Measurements from ENCODE around the gene NUDT8. TPM values are rescaled to one million over a fixed set of nuclear protein-coding genes. Genes with fewer than 3 reads are reported as not detected.

The NUDT8 gene
- total and polyA plus RNA-seq, 2 of the 8 experiments (the other 6 are each of a cell fraction or from before 2014, with no cell fraction given) = 7.2 to 8.3 TPM

GRCh38 chr11:67628710-67629385 is 889 bp downstream of the NUDT8 start:
- Histone ChIP-seq H3K36me3 (ENCODE audit: control insufficient read depth in 2 of 4, insufficient read depth in 4 of 4, low read length in 3 of 4) (peaks cover 0 to 7% (median 0%) of the 10 kb centered on the region in 4 experiments; a peak in 1 of 8 replicates), H3K9me3 (ENCODE audit: insufficient read depth in 2 of 2, low read depth in 1 of 2, low read length in 1 of 2) (no peaks in the 10 kb centered on the region), H2BK20ac (ENCODE audit: low read length) (no peak overlapping the region), H4K5ac (ENCODE audit: insufficient read length, low read depth, low read length) (peak overlapping the region; percentile 34), H3K79me1 (ENCODE audit: low read depth, low read length) (no peaks in the 10 kb centered on the region), H3K14ac (ENCODE audit: insufficient read length) (no peak overlapping the region), H3K27ac (ENCODE audit: low read depth, low read length) (peak overlapping the region; percentile 48; the same call in 1 of the 2 replicates), H3K4me1 (replicated peaks in 1 of 4; ENCODE audit: control insufficient read depth in 3 of 4, insufficient read depth in 4 of 4, low read length in 3 of 4) (peaks cover 0 to 25% (median 18%) of the 10 kb centered on the region in 4 experiments; a peak in 6 of 7 replicates), H3K4me2 (ENCODE audit: insufficient read depth in 1 of 2, low read depth in 2 of 2, low read length in 2 of 2) (peak overlapping the region; percentile 37 to 92; a peak in 3 of 4 replicates), H2BK15ac (ENCODE audit: low read length) (no peak overlapping the region), H2BK120ac (replicated peaks; ENCODE audit: low read depth, low read length) (no peak overlapping the region), H3K9ac (replicated peaks in 1 of 4; ENCODE audit: extremely low read depth in 1 of 4, low read depth in 3 of 4, low read length in 3 of 4) (peak overlapping the region in 1 of 4 experiments; percentile 73; a peak in 1 of 7 replicates), H2BK12ac (ENCODE audit: low read depth, low read length) (0 out of 2 replicates have a peak overlapping the region, but pooled peaks have one; percentile 18), H4K91ac (replicated peaks; ENCODE audit: insufficient read length, low read length) (peak overlapping the region; percentile 85), H3K4ac (replicated peaks; ENCODE audit: insufficient read length, low read depth, low read length) (no peak overlapping the region), H3K23ac (ENCODE audit: insufficient read length) (no peak overlapping the region), H3K18ac (ENCODE audit: extremely low read depth, low read length) (peak overlapping the region; percentile 51), H3K4me3 (ENCODE audit: extremely low read depth in 1 of 4, insufficient read depth in 2 of 4, low read depth in 3 of 4, low read length in 4 of 4) (peak overlapping the region in 1 of 4 experiments; percentile 67; a peak in 3 of 8 replicates), H3K27me3 (replicated peaks in 1 of 4; ENCODE audit: control insufficient read depth in 3 of 4, extremely low read depth in 1 of 4, insufficient read depth in 3 of 4, low read length in 3 of 4) (no peaks in the 10 kb centered on the region; a peak in 1 of 7 replicates), H3K56ac (replicated peaks; ENCODE audit: insufficient read length, low read depth, low read length) (peak overlapping the region; percentile 16), H2AFZ (ENCODE audit: low read length) (no peak overlapping the region), H2BK5ac (ENCODE audit: low read depth, low read length) (peak overlapping the region; percentile 20; the same call in 1 of the 2 replicates), H3K79me2 (ENCODE audit: control insufficient read depth in 1 of 2, insufficient read depth in 2 of 2, low read length in 2 of 2) (no peaks in the 10 kb centered on the region; a peak in 1 of 4 replicates), H4K20me1 (replicated peaks in 1 of 2; ENCODE audit: control insufficient read depth in 1 of 2, insufficient read depth in 2 of 2, low read length in 2 of 2) (no peaks in the 10 kb centered on the region), H3K23me2 (ENCODE audit: low read depth, low read length) (peaks cover 2% of the 10 kb centered on the region; the same call in 1 of the 2 replicates), H4K8ac (ENCODE audit: extremely low read depth, insufficient read depth, low read length) (no peak overlapping the region), H2AK5ac (ENCODE audit: low read depth, low read length) (0 out of 2 replicates have a peak overlapping the region, but pooled peaks have one; percentile 4)
- CTCF ChIA-PET (ENCODE audit: partially characterized antibody) = interaction anchor here (0.6 to 10.1 kb wide), 17 partner anchors 9 to 469 kb away, joined by 3 to 117 read pairs (median 4); partner anchors contain the start of gene ACY3
- 52% methylated on average over 25 of the region's 25 CpGs; no CpG with 5 or more reads in 1 of the 2 experiments for WGBS, 2 experiments (ENCODE audit: extremely low coverage in 1 of 2, insufficient coverage in 1 of 2, insufficient read length in 1 of 2, insufficient replicate concordance in 2 of 2, low coverage in 1 of 2, low lambda C conversion rate in 2 of 2, missing lambda C conversion rate in 1 of 2)
- POLR2A ChIA-PET (ENCODE audit: partially characterized antibody) = interaction anchor here (0.7 to 11.7 kb wide), 13 partner anchors 10 to 148 kb away, joined by 3 to 194 read pairs (median 3); partner anchors contain the start of genes GSTP1 and TBX10
- DNase-seq (ENCODE audit: low read depth in 1 of 2, low spot score in 2 of 2) = no peak
- FAIRE-seq = no peak
- TF ChIP-seq BCL11A (IDR thresholded peaks at IDR 0.05; ENCODE audit: low read depth in 2 of 2, low read length in 2 of 2) (no peak), ATF2 (IDR thresholded peaks at IDR 0.05; ENCODE audit: low read length) (peak; percentile 69; the same call in 1 of the 2 replicates), EGR1 (IDR thresholded peaks at IDR 0.05; ENCODE audit: borderline replicate concordance, low read depth, low read length) (peak; percentile 51; the same call in 1 of the 2 replicates), CTCF (IDR thresholded peaks at IDR 0.05; ENCODE audit: control extremely low read depth in 1 of 3, insufficient read depth in 1 of 3, low read depth in 1 of 3, low read length in 3 of 3) (peak in 1 of 3 experiments; percentile 83; a peak in 1 of 4 replicates), SIX5 (IDR thresholded peaks at IDR 0.05; ENCODE audit: low read depth, low read length) (no peak), POLR2A (IDR thresholded peaks at IDR 0.05; ENCODE audit: control extremely low read depth in 1 of 2, low read depth in 2 of 2, low read length in 2 of 2) (peak in 1 of 2 experiments; percentile 18; a peak in 2 of 3 replicates)
